ENCODE measurements around the gene VPS50. TPM values are rescaled to one million over a fixed set of nuclear protein-coding genes. Genes with fewer than 3 reads are reported as not detected.

The VPS50 gene
- total RNA-seq (2022): 15.2 and 22.4 TPM in 2 replicates
- Bru-seq, nascent RNA: percentile 74 among the genes with signal in this experiment
- BruChase-seq, experiment 1, labeled RNA remaining after a 6-hour chase: percentile 66 among the genes with signal in this experiment
- percentile 73 among the genes with signal in this experiment for BruChase-seq, experiment 2, labeled RNA remaining after a 2-hour chase
- long read RNA-seq, transcript VPS50-202 (28 exons, 3,613 nt): major isoform, 18 of 31 reads
- long read RNA-seq, partial matches to known transcripts: 3 of 31 reads
- long read RNA-seq, other reads (novel, unspliced or antisense): 8 of 31 reads

- Mint-ChIP-seq H3K27me3 (ENCODE audit: insufficient read depth, unreplicated experiment) (peaks cover 8% of the 10 kb centered on the region), H3K4me1 (ENCODE audit: insufficient read depth, unreplicated experiment) (no peaks in the 10 kb centered on the region), H3K9me3 (ENCODE audit: unreplicated experiment) (no peaks in the 10 kb centered on the region), H3K36me3 (ENCODE audit: insufficient read depth, unreplicated experiment) (no peaks in the 10 kb centered on the region), H3K4me3 (ENCODE audit: unreplicated experiment) (peak within 1 kb of the TSS; percentile 96), H3K27ac (ENCODE audit: low read depth, unreplicated experiment) (peak within 1 kb of the TSS; percentile 73)
- intact Hi-C loops (cut with micrococcal nuclease): loop anchor here (10.0 kb wide), 1 partner anchor 397 kb away; the partner anchor contains the start of gene CDK6
- no TSS peak for BruUV-seq (replicated peaks)
- DNase-seq (ENCODE audit: unreplicated experiment): peak; percentile 97
- ChIA-PET POLR2A (interaction anchor here (0.5 to 2.6 kb wide), 20 partner anchors 10 to 1097 kb away, joined by 3 to 21 read pairs (median 4); partner anchors contain the start of genes CDK6, CYP51A1, PEX1 and RBM48), CTCF (interaction anchor here (0.6 to 4.0 kb wide), 7 partner anchors 9 to 607 kb away, joined by 3 to 29 read pairs (median 3); no protein-coding TSS in a partner anchor)
- no peak for TF ChIP-seq CTCF (IDR thresholded peaks at IDR 0.05; ENCODE audit: unreplicated experiment)
Observed at GRCh38 chr7:93231799-93232672, at the start of gene VPS50. Gene VPS50, plus strand, starts transcription at chr7:93232366. Its CDS starts 102 bp downstream, at chr7:93232468.

GRCh38 chr7:93185303-93186027 lies 46.7 kb upstream of the VPS50 start:
- CTCF ChIA-PET: interaction anchor here (1.1 to 1.3 kb wide), 2 partner anchors 37 to 61 kb away, joined by 3 read pairs; no protein-coding TSS in a partner anchor
- intact Hi-C loops (cut with micrococcal nuclease): no loop called here
- TF ChIP-seq CTCF (IDR thresholded peaks at IDR 0.05; ENCODE audit: unreplicated experiment): no peak
- POLR2A ChIA-PET: no interaction called here
- no TSS peak for BruUV-seq (replicated peaks)
- no peak overlapping the region for H3K4me3 Mint-ChIP-seq (ENCODE audit: unreplicated experiment)
- H3K27ac Mint-ChIP-seq (ENCODE audit: low read depth, unreplicated experiment): no peak overlapping the region
- peaks cover 93% of the 10 kb centered on the region for H3K27me3 Mint-ChIP-seq (ENCODE audit: insufficient read depth, unreplicated experiment)
- no peaks in the 10 kb centered on the region for H3K4me1 Mint-ChIP-seq (ENCODE audit: insufficient read depth, unreplicated experiment)
- DNase-seq (ENCODE audit: unreplicated experiment): peak; percentile 11
- no peaks in the 10 kb centered on the region for H3K9me3 Mint-ChIP-seq (ENCODE audit: unreplicated experiment)
- H3K36me3 Mint-ChIP-seq (ENCODE audit: insufficient read depth, unreplicated experiment): no peaks in the 10 kb centered on the region

- intact Hi-C loops (cut with micrococcal nuclease): no loop called here
- no peaks in the 10 kb centered on the region for H3K36me3 Mint-ChIP-seq (ENCODE audit: insufficient read depth, unreplicated experiment)
- CTCF ChIA-PET: interaction anchor here (0.7 kb wide), 1 partner anchor 49 kb away, joined by 3 read pairs; no protein-coding TSS in a partner anchor
- DNase-seq (ENCODE audit: unreplicated experiment): no peak
- H3K9me3 Mint-ChIP-seq (ENCODE audit: unreplicated experiment): no peaks in the 10 kb centered on the region
- POLR2A ChIA-PET: no interaction called here
- peaks cover 93% of the 10 kb centered on the region for H3K27me3 Mint-ChIP-seq (ENCODE audit: insufficient read depth, unreplicated experiment)
- no peak overlapping the region for H3K4me3 Mint-ChIP-seq (ENCODE audit: unreplicated experiment)
- TF ChIP-seq CTCF (IDR thresholded peaks at IDR 0.05; ENCODE audit: unreplicated experiment): no peak
- BruUV-seq (replicated peaks): no TSS peak
- no peaks in the 10 kb centered on the region for H3K4me1 Mint-ChIP-seq (ENCODE audit: insufficient read depth, unreplicated experiment)
- H3K27ac Mint-ChIP-seq (ENCODE audit: low read depth, unreplicated experiment): no peak overlapping the region
Observed at GRCh38 chr7:93188870-93189634, 43.1 kb upstream of the VPS50 start.

Data from MCF 10A (cell line).